Hematopoietic multipotent progenitor cell treated with erythropoietin and hydrocortisone succinate and interleukin-3 and kit ligand, for 8 days (in vitro differentiated cells): Measurements from ENCODE around the gene AP2A1.
"Not testable (repeated sequence)": the region's sequence is repeated elsewhere in the genome, so short reads cannot be mapped to it uniquely, and the experiment has no call there.

ENCODE experiments used
- DNase-seq: peaks from one replicate; pipeline ENCODE4 v3.0.0-alpha.2; 2015

The AP2A1 gene

GRCh38 chr19:49766930-49767299, at the start of gene AP2A1:
TSS of gene AP2A1 (plus strand) at chr19:49767001. CDS start at chr19:49767134, 133 bp downstream.
- DNase-seq, result no peak

DNA sequence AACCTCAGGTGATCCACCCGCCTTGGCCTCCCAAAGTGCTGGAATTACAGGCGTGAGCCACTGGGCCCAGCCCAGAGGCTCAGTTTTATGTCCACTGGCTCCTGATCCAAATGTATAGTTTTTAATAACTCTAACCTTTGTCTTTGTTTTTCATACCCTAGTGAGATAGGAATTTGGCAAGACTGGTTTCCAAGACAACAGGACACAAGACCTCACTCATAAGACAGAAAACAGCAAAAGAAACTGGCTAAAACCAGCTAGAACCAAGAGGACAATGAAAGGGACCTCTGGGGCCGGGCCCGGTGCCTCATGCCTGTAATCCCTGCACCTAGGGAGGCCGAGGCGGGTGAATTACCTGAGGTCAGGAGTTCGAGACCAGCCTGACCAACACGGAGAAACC, 48.3 kb upstream of the AP2A1 start:
- DNase-seq, result no peak

DNA sequence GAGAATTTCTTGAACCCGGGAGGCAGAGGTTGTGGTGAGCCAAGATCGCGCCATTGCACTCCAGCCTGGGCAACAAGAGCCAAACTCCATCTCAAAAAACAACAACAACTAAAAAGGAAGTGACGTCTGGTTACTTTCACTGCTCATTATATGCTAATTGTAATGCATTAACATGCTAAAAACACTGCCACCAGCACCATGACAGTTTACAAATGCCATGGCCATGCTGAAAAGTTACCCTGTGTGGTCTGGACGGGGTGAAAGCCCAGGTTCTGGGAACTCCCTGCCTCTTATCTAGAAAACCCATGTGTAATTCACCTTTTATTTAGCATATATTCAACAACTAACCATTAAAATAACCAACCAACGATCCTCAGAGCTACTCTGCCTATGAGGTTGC, 47.8 kb upstream of the AP2A1 start:
- peak; percentile 13 for DNase-seq

GRCh38 chr19:49719420-49719819, 47.4 kb upstream of the AP2A1 start:
- not testable (repeated sequence) for DNase-seq

DNA sequence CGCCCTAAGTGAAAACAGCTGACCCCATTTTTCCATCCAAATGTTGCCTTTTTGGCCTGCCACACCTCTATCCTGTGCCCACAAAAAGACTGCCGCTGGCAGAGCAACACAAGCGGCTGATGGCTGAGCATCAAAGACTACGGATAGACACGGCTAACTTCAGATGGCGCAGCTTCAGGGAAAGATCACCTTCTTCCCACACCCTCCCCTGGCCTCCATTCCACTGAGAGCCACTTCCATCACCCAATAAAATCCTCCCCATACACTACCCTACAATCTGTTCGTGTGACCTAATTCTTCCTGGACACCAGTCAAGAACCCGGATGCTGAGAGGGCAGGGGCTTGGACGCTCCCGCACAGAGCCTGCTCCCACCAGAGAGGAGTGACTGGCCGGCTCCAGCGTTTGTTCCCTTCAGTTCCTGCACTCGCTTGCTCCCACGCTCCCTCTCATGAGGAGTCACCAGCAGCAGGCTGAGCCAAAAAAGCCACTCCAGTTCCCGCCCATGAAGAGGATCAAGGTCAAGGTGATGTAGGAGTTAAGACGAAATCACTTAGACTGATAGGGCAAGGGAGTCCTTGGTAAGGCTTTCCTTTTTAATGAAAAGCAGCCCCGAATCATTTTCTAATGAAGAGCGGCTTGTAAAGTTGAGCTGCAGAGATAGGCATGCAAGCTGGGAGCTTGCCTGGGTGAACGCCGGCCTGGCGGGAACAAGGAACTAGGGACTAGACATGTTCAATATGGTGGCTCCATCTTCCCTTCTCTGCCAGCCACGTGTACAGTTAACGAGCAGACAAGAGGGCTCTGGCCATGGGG, 39.4 kb upstream of the AP2A1 start:
- no peak for DNase-seq

DNA sequence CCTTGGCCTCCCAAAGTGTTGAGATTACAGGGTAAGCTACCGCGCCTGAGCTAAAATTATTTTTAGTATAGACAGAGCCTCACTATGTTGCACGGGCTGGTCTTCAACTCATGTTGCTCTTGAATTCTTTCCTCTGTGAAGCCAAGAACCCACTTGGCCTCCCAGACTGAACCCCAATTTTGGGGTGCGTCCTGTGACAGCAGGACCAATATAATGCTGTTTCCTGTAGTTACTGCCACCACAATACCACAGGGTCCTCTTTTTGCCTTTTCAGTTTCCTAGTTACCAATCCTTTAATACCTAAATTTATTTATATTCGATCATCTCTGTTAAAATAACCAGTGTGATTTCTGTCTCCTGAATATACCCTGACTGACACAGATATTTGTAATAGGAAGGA, 36.6 kb upstream of the AP2A1 start:
- no peak for DNase-seq

- DNase-seq, result no peak
These were observed 28.5 kb upstream of the AP2A1 start for GRCh38 chr19:49738268-49738667.

DNA sequence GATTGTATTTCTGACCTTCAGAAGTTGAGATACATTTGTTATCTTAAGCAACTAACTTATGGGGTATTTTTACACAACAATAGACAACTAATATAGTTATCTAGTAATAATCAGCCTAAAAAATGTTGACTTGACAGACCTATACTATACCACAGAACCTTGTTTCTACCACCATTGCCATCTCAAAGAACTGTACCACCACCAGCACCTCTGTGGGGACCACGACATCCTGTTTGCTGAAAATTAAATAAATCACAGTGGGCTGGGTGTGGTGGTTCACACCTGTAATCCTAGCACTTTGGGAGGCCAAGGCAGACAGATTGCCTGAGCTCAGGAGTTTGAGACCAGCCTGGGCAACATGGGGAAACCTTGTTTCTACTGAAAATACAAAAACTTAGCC, 27.7 kb upstream of the AP2A1 start:
- DNase-seq, result no peak

- DNase-seq, result no peak
These were observed 26.9 kb upstream of the AP2A1 start for GRCh38 chr19:49739933-49740332.

GRCh38 chr19:49741210-49741844, 25.5 kb upstream of the AP2A1 start:
- DNase-seq, result no peak

GRCh38 chr19:49744946-49745381, 21.8 kb upstream of the AP2A1 start:
- no peak for DNase-seq

GRCh38 chr19:49746206-49746958, 20.4 kb upstream of the AP2A1 start:
- peak; percentile 80 for DNase-seq

DNA sequence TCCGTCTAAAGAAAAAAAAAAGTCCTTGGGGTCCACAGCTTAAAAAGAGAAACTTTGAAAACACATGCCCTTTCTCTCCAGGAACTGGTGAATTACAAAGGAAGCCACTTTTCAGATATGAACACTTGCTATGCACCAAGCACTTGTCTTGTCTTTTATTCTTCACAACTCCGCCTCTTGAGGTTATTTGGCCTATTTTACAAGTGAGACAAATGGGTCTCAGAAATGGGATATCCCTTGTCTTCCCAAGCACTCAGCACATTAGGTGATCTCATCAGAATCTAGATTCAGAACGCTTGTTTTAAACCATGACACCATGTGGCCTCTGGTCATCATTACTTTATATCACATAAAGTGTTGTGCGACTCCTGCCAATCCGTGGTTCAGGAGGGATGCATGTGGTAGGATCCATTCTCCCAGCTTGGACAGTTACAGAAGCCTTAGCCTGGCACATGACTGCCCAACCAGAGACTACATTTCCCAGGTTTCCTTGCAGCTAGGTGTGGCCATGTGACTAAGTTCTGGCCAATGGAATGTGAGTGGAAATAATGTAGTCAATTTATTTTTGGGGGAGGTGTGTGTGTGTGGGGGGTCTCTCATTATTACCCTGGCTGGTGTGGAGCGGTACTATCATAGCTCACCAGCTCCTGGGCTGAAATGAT, 17.6 kb upstream of the AP2A1 start:
- peak; percentile 42 for DNase-seq

GRCh38 chr19:49749771-49750170, 17.0 kb upstream of the AP2A1 start:
- no peak for DNase-seq

DNA sequence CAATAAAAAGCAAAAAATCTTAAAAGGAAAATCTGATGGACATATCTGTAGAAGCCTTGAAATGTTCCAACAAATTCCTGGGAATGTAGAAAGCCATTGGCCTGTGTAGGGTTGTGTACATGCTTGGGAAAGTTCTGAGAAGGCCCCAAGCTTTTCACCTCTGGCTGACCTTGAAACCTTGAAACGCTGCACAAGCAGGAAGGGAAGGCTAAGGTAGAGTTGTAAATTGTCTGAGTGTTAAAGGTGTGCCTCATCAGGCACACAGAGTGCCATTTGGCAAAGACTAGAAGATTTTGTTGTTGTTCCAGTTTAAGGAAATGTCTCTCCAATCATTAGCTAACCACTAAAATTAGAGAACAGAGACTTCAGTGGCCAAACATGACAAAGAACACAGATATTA, 14.1 kb upstream of the AP2A1 start:
- no peak for DNase-seq

DNA sequence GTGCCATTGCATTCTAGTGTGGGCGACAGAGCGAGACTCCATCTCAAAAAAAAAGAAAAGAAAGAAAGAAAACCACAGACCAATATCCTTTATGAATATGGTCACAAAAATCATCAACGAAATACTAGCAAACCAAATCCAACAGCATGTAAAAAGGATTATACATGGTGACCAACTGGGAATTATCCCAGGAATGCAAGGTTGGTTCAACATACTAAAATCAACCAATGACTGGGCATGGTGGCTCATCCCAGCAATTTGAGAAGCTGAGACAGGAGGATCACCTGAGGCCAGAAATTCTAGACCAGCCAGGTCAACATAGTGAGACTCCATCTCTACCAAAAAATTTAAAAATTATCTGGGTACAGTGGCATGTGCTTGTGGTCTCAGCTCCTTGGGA, 10.8 kb upstream of the AP2A1 start:
- DNase-seq, result no peak

GRCh38 chr19:49758292-49758691, 8.5 kb upstream of the AP2A1 start:
- DNase-seq, result peak; percentile 31

GRCh38 chr19:49761249-49761624, 5.6 kb upstream of the AP2A1 start:
- no peak for DNase-seq

DNA sequence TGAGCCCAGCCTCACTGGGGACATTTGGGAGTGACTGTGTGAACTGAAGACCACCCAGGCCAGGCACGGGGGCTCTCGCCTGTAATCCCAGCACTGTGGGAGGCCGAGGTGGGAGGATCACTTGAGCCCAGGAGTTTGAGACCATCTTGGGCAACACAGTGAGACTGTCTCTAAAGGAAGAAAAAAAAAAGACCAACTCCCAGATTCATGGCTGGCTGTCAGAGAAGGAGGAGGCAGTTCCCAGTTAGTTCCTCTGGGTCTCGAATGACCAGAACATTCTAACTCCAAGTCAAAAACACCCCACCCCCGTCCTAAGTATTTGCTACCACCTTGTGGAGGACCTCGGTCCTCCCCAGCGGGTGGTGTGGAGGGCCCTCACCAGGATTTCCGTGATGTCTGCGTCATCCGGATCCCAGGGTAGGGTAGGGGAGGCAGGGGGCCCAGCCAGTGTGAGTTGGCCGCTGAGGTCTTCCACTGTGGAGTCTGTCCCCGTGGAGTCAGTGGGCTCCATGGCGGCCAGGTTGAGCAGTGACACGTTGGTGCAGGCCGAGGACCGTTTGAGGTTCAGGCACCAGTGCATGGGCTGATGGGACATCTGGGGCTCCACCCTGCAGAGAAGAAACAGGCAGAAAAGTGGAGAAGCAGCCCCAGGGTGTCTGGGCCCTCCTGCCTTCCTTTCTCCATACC, 5.0 kb upstream of the AP2A1 start:
- DNase-seq, result peak; percentile 39

- no peak for DNase-seq
These were observed 3.6 kb upstream of the AP2A1 start, which contains the start of gene TSKS for GRCh38 chr19:49763230-49763629. TSS of gene TSKS (minus strand) at chr19:49763306. CDS start at chr19:49763247, 59 bp downstream.

- no peak for DNase-seq
These were observed 2.5 kb upstream of the AP2A1 start for GRCh38 chr19:49764341-49764740.
